K562 (cell line): ENCODE data around the gene TMEM89. TPM values are rescaled to one million over a fixed set of nuclear protein-coding genes. Genes with fewer than 3 reads are reported as not detected.

Experiments
- ATAC-seq: fragments of 200-7000 bp; cut with Tn5 transposase; 3 replicates; pipeline ENCODE4 v1.9.1; 2020; ENCODE audit warnings: moderate library complexity
- BruUV-seq: library from RNA; stranded (reverse); fragments of 400-500 nt; replicated peaks from 2 replicates; lab custom pipeline; 2021; lab: Mats Ljungman, UMichigan
- CTCF ChIA-PET: fragments of 300-600 bp; formaldehyde crosslinking; extraction: SDS; loops from one replicate; lab custom pipeline; 2021; ENCODE audit warnings: low intra/inter-chr PET ratio; lab: Yijun Ruan, JAX
- POLR2A ChIA-PET: fragments of 300-600, 350-650 bp; sonication (Branson Sonifier 250); formaldehyde crosslinking; extraction: SDS; loops from one replicate; lab custom pipeline; 2021; ENCODE audit warnings: antibody characterized with exemption, inconsistent platforms; lab: Yijun Ruan, JAX
- DNase-seq, 4 experiments: peaks; one replicate each; pipeline versions ENCODE4 v3.0.0 to v3.0.0-alpha.2; 2011 to 2018; ENCODE audit warnings: low spot score in 3 of 4, mixed read lengths in 3 of 4; ENCODE audit errors: extremely low read depth in 1 of 4
- FAIRE-seq: peaks from 2 replicates; lab custom pipeline; 2011; peaks lifted over from hg19 to GRCh38; lab: Jason Lieb, UNC
- H2AFZ ChIP-seq: 2 replicates; pipeline ENCODE4 v1.6.0; 2011; ENCODE audit warnings: low read depth, low read length, control low read depth, inconsistent platforms
- H3K27ac ChIP-seq: fragments of 200-600 bp; 3 replicates; pipeline ENCODE4 v1.8.0; 2011; ENCODE audit warnings: low read depth, mild to moderate bottlenecking, control low read depth, inconsistent platforms, low read length, moderate library complexity, mixed read lengths; ENCODE audit errors: extremely low read depth
- H3K27me3 ChIP-seq, 2 experiments: fragments of 300-600 bp in 1 of 2; 2 replicates in 1 of 2; 3 replicates in 1 of 2; pipeline versions ENCODE4 v1.6.0 to v1.8.0; 2011; ENCODE audit warnings: inconsistent platforms in 2 of 2, low read length in 2 of 2, mild to moderate bottlenecking in 1 of 2, mixed read lengths in 1 of 2, moderate library complexity in 1 of 2; ENCODE audit not compliant: control insufficient read depth in 2 of 2, insufficient read depth in 2 of 2
- H3K36me3 ChIP-seq: fragments of 300-600 bp; 3 replicates; pipeline ENCODE4 v1.8.0; 2011; ENCODE audit warnings: mild to moderate bottlenecking, low read length, inconsistent platforms; ENCODE audit not compliant: control insufficient read depth, insufficient read depth
- H3K4me1 ChIP-seq, 2 experiments: fragments of 200-600 bp in 1 of 2; replicated peaks in 1 of 2; 2 replicates in 1 of 2; 3 replicates in 1 of 2; pipeline versions ENCODE4 v1.5.1 to v1.8.0; 2011; ENCODE audit warnings: inconsistent platforms in 2 of 2, low read length in 2 of 2, mild to moderate bottlenecking in 1 of 2, mixed read lengths in 1 of 2, moderate library complexity in 1 of 2; ENCODE audit not compliant: control insufficient read depth in 2 of 2, insufficient read depth in 2 of 2
- H3K4me2 ChIP-seq: 2 replicates; pipeline ENCODE4 v1.6.1; 2011; ENCODE audit warnings: low read length, control low read depth, inconsistent platforms, mixed read lengths; ENCODE audit not compliant: insufficient read depth
- H3K4me3 ChIP-seq: fragments of 200-600 bp; sonication (generic), shearing (Covaris generic); 2 replicates; pipeline ENCODE4 v1.5.1; 2016; ENCODE audit warnings: control low read depth, inconsistent platforms
- H3K79me2 ChIP-seq: fragments of 200-600 bp; 3 replicates; pipeline ENCODE4 v1.8.0; 2011; ENCODE audit warnings: low read length, inconsistent platforms; ENCODE audit not compliant: control insufficient read depth, insufficient read depth
- H3K9ac ChIP-seq, 2 experiments: 2 replicates each; pipeline versions ENCODE4 v1.6.0 to v1.6.1; 2011; ENCODE audit warnings: low read depth in 2 of 2, low read length in 2 of 2, control low read depth in 1 of 2, inconsistent platforms in 1 of 2, mild to moderate bottlenecking in 1 of 2, mixed read lengths in 1 of 2; ENCODE audit not compliant: insufficient read depth in 1 of 2
- H3K9me1 ChIP-seq: one replicate; pipeline ENCODE4 v1.6.0; 2011; ENCODE audit warnings: inconsistent platforms, mild to moderate bottlenecking, low read length, moderate library complexity; ENCODE audit not compliant: control insufficient read depth, insufficient read depth
- H3K9me3 ChIP-seq: replicated peaks from 2 replicates; pipeline ENCODE4 v1.5.1; 2011; ENCODE audit warnings: low read depth, low read length, inconsistent platforms; ENCODE audit not compliant: control insufficient read depth, insufficient read depth
- H4K20me1 ChIP-seq: replicated peaks from 2 replicates; pipeline ENCODE4 v1.6.1; 2011; ENCODE audit warnings: low read length, inconsistent platforms, mixed read lengths; ENCODE audit not compliant: control insufficient read depth, insufficient read depth
- ATF4 ChIP-seq: fragments of 450-650 bp; formaldehyde crosslinking; IDR thresholded peaks from 2 replicates; pipeline ENCODE4 v1.4.0; 2022; ENCODE audit warnings: mild to moderate bottlenecking, moderate library complexity
- CLOCK ChIP-seq: fragments of 250-450 bp; sonication (Bioruptor Pico); IDR thresholded peaks from 2 replicates; pipeline ENCODE4 v1.4.0; 2020; ENCODE audit warnings: mild to moderate bottlenecking, moderate library complexity, borderline replicate concordance
- ELK1 ChIP-seq: sonication (generic); formaldehyde crosslinking; IDR thresholded peaks from 2 replicates; pipeline ENCODE4 v1.8.1; 2022; ENCODE audit warnings: missing genetic modification reagents
- HOXB6 ChIP-seq: fragments of 250-450 bp; sonication (Bioruptor Pico); IDR thresholded peaks from 2 replicates; pipeline ENCODE4 v1.5.1; 2022; ENCODE audit warnings: mild to moderate bottlenecking, borderline replicate concordance
- KHSRP ChIP-seq: fragments of 450-650 bp; IDR thresholded peaks from 2 replicates; pipeline ENCODE4 v1.6.1; 2017
- KLF13 ChIP-seq: fragments of 450-650 bp; IDR thresholded peaks from 2 replicates; pipeline ENCODE4 v1.6.1; 2016; ENCODE audit warnings: missing genetic modification characterization, low read depth, mild to moderate bottlenecking, missing compliant biosample characterization, moderate library complexity, borderline replicate concordance
- MAFK ChIP-seq: IDR thresholded peaks from 2 replicates; pipeline ENCODE4 v1.6.1; 2011; ENCODE audit warnings: low read length, improper control_type of control experiment
- MCM5 ChIP-seq: fragments of 450-650 bp; IDR thresholded peaks from 2 replicates; pipeline ENCODE4 v1.6.1; 2016; ENCODE audit warnings: low read depth
- PURB ChIP-seq: sonication (generic); formaldehyde crosslinking; IDR thresholded peaks from 2 replicates; pipeline ENCODE4 v1.9.0; 2021; ENCODE audit warnings: low read depth, mild to moderate bottlenecking, missing genetic modification reagents
- RBM15 ChIP-seq: fragments of 200-400 bp; formaldehyde crosslinking; IDR thresholded peaks from 2 replicates; pipeline ENCODE4 v1.6.1; 2018; ENCODE audit warnings: mild to moderate bottlenecking, low read length, moderate library complexity; ENCODE audit not compliant: insufficient read depth
- RCOR1 ChIP-seq, 2 experiments: IDR thresholded peaks; 2 replicates each; pipeline ENCODE4 v1.6.1; 2012; ENCODE audit warnings: low read depth in 2 of 2, low read length in 2 of 2, borderline replicate concordance in 1 of 2, improper control_type of control experiment in 1 of 2
- SOX6 ChIP-seq: fragments of 450-650 bp; IDR thresholded peaks from 2 replicates; pipeline ENCODE4 v1.6.1; 2014; ENCODE audit warnings: mild to moderate bottlenecking
- ZNF586 ChIP-seq: fragments of 450-650 bp; formaldehyde crosslinking; conservative IDR thresholded peaks from 2 replicates; pipeline ENCODE4 v1.4.0; 2020; ENCODE audit warnings: mild to moderate bottlenecking, moderate library complexity
- ZNF79 ChIP-seq: fragments of 250-450 bp; sonication (Bioruptor Pico); IDR thresholded peaks from 2 replicates; pipeline ENCODE4 v1.4.0; 2020; ENCODE audit warnings: low read depth, mild to moderate bottlenecking, moderate library complexity
- WGBS: fragments of 100-300 bp; shearing (Covaris generic); methylation state at CpG from one replicate; pipeline ENCODE4 v1.1.6; 2016; ENCODE audit warnings: low coverage, mixed read lengths; ENCODE audit not compliant: insufficient coverage; ENCODE audit errors: missing lambda C conversion rate; 5-methylcytosine and 5-hydroxymethylcytosine counted together
- in situ Hi-C: fragments of 300-500 bp; cut with MboI; formaldehyde crosslinking; loops from 4 replicates; pipeline ENCODE4 v1.15.0; 2018; ENCODE audit warnings: inconsistent platforms, mixed read lengths
- intact Hi-C: fragments of 100-400 bp; cut with micrococcal nuclease; formaldehyde crosslinking; loops from 2 replicates; pipeline ENCODE4 v1.14.2; 2022
- polyA plus RNA-seq, 8 experiments: library from polyadenylated mRNA; depleted of rRNA in 4 of 8; stranded (reverse) in 5 of 8; unstranded in 3 of 8; fragments of >200 nt; fragmentation: Nextera tagmentation in 2 of 8; fragmentation: Illumina TruSeq in 1 of 8; extraction: Ambion mirVana in 2 of 8; extraction: Trizol in 1 of 8; gene quantifications; 2 replicates each; pipeline versions ENCODE4 v1.2.1 to v1.2.3, GENCODE V29; 2011 to 2014; ENCODE audit warnings: inconsistent platforms in 1 of 8, missing spikeins in 1 of 8
- total RNA-seq, 7 experiments: library from RNA; depleted of rRNA in 6 of 7; stranded (reverse); fragments of >200 nt in 6 of 7; fragmentation: Illumina TruSeq in 2 of 7; extraction: Trizol in 2 of 7; gene quantifications; 2 replicates each; pipeline versions ENCODE4 v1.2.1 to v1.2.3, GENCODE V29; 2011 to 2021; ENCODE audit warnings: low replicate concordance in 1 of 7
- TF ChIP-seq, protein P1 (sequence below): IDR thresholded peaks from 2 replicates; pipeline ENCODE4 v1.6.1; 2014; ENCODE audit warnings: antibody characterized with exemption

The TMEM89 gene
- total and polyA plus RNA-seq, 9 of the 15 experiments (the other 6 are each of a cell fraction or from before 2014, with no cell fraction given): not detected

GRCh38 chr3:48655606-48656005, 34.0 kb upstream of the TMEM89 start:
- in situ Hi-C loops: no loop called here
- ChIA-PET CTCF (no interaction called here), POLR2A (no interaction called here)
- H4K20me1 ChIP-seq: no peaks in the 10 kb centered on the region
- 91% methylated on average over 6 of the region's 30 CpGs for WGBS
- no peaks in the 10 kb centered on the region for H3K9me3 ChIP-seq
- DNase-seq (no peak), FAIRE-seq (no peak), ATAC-seq (no peak)
- no peak overlapping the region for H3K27ac ChIP-seq
- H3K27me3 ChIP-seq: no peaks in the 10 kb centered on the region; a peak in 1 of 5 replicates
- BruUV-seq: no TSS peak
- no peaks in the 10 kb centered on the region for H3K36me3 ChIP-seq
- H3K79me2 ChIP-seq: no peaks in the 10 kb centered on the region
- TF ChIP-seq ZNF79 (no peak), MCM5 (no peak), RBM15 (no peak), KHSRP (no peak), CLOCK (CRISPR knock-in tag) (no peak), PURB (no peak), MAFK (no peak), ATF4 (CRISPR knock-in tag) (no peak), SOX6 (no peak), ELK1 (no peak), HOXB6 (no peak), ZNF586 (CRISPR knock-in tag) (no peak), RCOR1 (IDR thresholded peaks at IDR 0.05; ENCODE audit: borderline replicate concordance in 1 of 2, low read depth in 2 of 2, low read length in 2 of 2) (no peak), KLF13 (tag) (no peak)
- TF ChIP-seq, protein P1, sequence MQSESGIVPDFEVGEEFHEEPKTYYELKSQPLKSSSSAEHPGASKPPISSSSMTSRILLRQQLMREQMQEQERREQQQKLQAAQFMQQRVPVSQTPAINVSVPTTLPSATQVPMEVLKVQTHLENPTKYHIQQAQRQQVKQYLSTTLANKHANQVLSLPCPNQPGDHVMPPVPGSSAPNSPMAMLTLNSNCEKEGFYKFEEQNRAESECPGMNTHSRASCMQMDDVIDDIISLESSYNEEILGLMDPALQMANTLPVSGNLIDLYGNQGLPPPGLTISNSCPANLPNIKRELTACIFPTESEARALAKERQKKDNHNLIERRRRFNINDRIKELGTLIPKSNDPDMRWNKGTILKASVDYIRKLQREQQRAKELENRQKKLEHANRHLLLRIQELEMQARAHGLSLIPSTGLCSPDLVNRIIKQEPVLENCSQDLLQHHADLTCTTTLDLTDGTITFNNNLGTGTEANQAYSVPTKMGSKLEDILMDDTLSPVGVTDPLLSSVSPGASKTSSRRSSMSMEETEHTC: no peak
- H3K9ac ChIP-seq: no peak overlapping the region
- H3K4me1 ChIP-seq: peaks cover 0 to 11% of the 10 kb centered on the region in 2 experiments; a peak in 2 of 5 replicates
- intact Hi-C loops: no loop called here
- no peak overlapping the region for H3K4me2 ChIP-seq
- H2AFZ ChIP-seq: no peak overlapping the region
- H3K4me3 ChIP-seq: no peak overlapping the region
- no peaks in the 10 kb centered on the region for H3K9me1 ChIP-seq
